ENCODE results near the gene RASSF8. TPM values are rescaled to one million over a fixed set of nuclear protein-coding genes. Genes with fewer than 3 reads are reported as not detected.

Gene RASSF8
- total and polyA plus RNA-seq, 10 donors, result 1.4 to 38.0 (median 10.9) TPM

- Histone ChIP-seq H3K27me3 (replicated peaks in 1 of 7) (no peaks in the 10 kb centered on the region), H3K36me3 (no peaks in the 10 kb centered on the region), H3K27ac (no peak overlapping the region), H3K9me3 (no peaks in the 10 kb centered on the region), H3K4me1 (peaks cover 0 to 3% (median 0%) of the 10 kb centered on the region in 6 donors), H3K4me3 (no peak overlapping the region)
- TF ChIP-seq POLR2AphosphoS5 (IDR thresholded peaks at IDR 0.05) (no peak), POLR2A (IDR thresholded peaks at IDR 0.05) (no peak), CTCF (IDR thresholded peaks at IDR 0.05 in 8 of 11, conservative IDR thresholded peaks at IDR 0.05 in 3 of 11) (no peak)
- intact Hi-C loops (cut with DNase I; ENCODE audit: low total_unique reads), result no loop called here
- 63 to 82% (median 73%) methylated on average over 4 of the region's 4 CpGs for WGBS, 5 donors
- no peak for DNase-seq
These were observed 20.6 kb downstream of the RASSF8 start for GRCh38 chr12:25979059-25979458.

GRCh38 chr12:25979563-25979962, 21.1 kb downstream of the RASSF8 start:
- intact Hi-C loops (cut with DNase I; ENCODE audit: low total_unique reads), result no loop called here

GRCh38 chr12:25980035-25980434, 21.6 kb downstream of the RASSF8 start:
- intact Hi-C loops (cut with DNase I; ENCODE audit: low total_unique reads), result no loop called here
- no peak overlapping the region for H3K4me3 ChIP-seq
- 76 to 94% (median 83%) methylated on average over 4 of the region's 4 CpGs for WGBS, 5 donors
- no peaks in the 10 kb centered on the region for H3K9me3 ChIP-seq
- TF ChIP-seq POLR2AphosphoS5 (IDR thresholded peaks at IDR 0.05) (no peak), CTCF (IDR thresholded peaks at IDR 0.05 in 8 of 11, conservative IDR thresholded peaks at IDR 0.05 in 3 of 11) (no peak), POLR2A (IDR thresholded peaks at IDR 0.05) (no peak)
- no peaks in the 10 kb centered on the region for H3K36me3 ChIP-seq
- no peaks in the 10 kb centered on the region for H3K27me3 ChIP-seq (replicated peaks in 1 of 7)
- peaks cover 0 to 3% (median 0%) of the 10 kb centered on the region in 6 donors for H3K4me1 ChIP-seq
- no peak overlapping the region for H3K27ac ChIP-seq
- no peak for DNase-seq

More at GRCh38 chr12:25979563-25979962, 21.1 kb downstream of the RASSF8 start:
- no peaks in the 10 kb centered on the region for H3K36me3 ChIP-seq
- no peaks in the 10 kb centered on the region for H3K9me3 ChIP-seq
- DNase-seq, result no peak
- no peaks in the 10 kb centered on the region for H3K27me3 ChIP-seq (replicated peaks in 1 of 7)
- no peak for TF ChIP-seq CTCF (IDR thresholded peaks at IDR 0.05 in 8 of 11, conservative IDR thresholded peaks at IDR 0.05 in 3 of 11)
- TF ChIP-seq POLR2A (IDR thresholded peaks at IDR 0.05), result no peak
- TF ChIP-seq POLR2AphosphoS5 (IDR thresholded peaks at IDR 0.05), result no peak
- H3K4me3 ChIP-seq, result no peak overlapping the region
- no peak overlapping the region for H3K27ac ChIP-seq
- 81 to 95% (median 89%) methylated on average over 2 of the region's 2 CpGs for WGBS, 5 donors
- peaks cover 0 to 3% (median 0%) of the 10 kb centered on the region in 6 donors for H3K4me1 ChIP-seq

GRCh38 chr12:25981597-25981996, 23.1 kb downstream of the RASSF8 start:
- Histone ChIP-seq H3K27me3 (replicated peaks in 1 of 7) (no peaks in the 10 kb centered on the region), H3K9me3 (no peaks in the 10 kb centered on the region), H3K27ac (no peak overlapping the region), H3K4me3 (no peak overlapping the region), H3K36me3 (no peaks in the 10 kb centered on the region), H3K4me1 (peaks cover 0 to 3% (median 0%) of the 10 kb centered on the region in 6 donors)
- no peak for DNase-seq
- TF ChIP-seq CTCF (IDR thresholded peaks at IDR 0.05 in 8 of 11, conservative IDR thresholded peaks at IDR 0.05 in 3 of 11) (no peak), POLR2AphosphoS5 (IDR thresholded peaks at IDR 0.05) (no peak), POLR2A (IDR thresholded peaks at IDR 0.05) (no peak)
- WGBS, 5 donors, result 84 to 88% (median 85%) methylated on average over 3 of the region's 3 CpGs
- intact Hi-C loops (cut with DNase I; ENCODE audit: low total_unique reads), result no loop called here

All from spleen (tissue), 11 donors.